ENCODE results near the gene CPNE5. TPM values are rescaled to one million over a fixed set of nuclear protein-coding genes. Genes with fewer than 3 reads are reported as not detected.

Gene CPNE5
- total and polyA plus RNA-seq, 9 of the 15 experiments (the other 6 are each of a cell fraction or from before 2014, with no cell fraction given): 0.14 to 1.0 (median 0.46) TPM; not detected in 2

DNA sequence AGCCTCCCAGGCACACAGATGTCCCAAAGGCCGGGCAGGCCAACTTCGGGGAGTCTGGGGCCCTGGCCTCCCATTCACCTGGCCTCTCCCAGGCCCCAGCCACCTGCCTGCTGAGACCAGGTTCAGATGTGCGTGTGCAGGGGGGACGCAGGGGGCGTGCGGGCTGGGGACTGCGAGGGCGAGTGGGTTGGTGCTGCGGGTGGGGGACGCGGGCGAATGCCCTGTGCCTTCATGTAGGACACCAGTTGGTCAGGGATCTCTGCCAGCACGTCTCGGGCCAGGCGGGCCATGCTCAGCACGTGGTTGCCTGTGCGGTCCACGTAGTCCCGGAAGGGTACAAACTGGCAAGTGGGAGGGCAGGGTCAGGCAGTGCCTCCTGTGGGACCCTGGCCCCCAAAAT, 97.1 kb downstream of the CPNE5 start:
- in situ Hi-C loops (cut with MboI): no loop called here
- Histone ChIP-seq H3K9me1 (ENCODE audit: control insufficient read depth, insufficient read depth, low read length) (no peaks in the 10 kb centered on the region), H3K79me2 (ENCODE audit: control insufficient read depth, insufficient read depth, low read length) (no peaks in the 10 kb centered on the region), H3K27me3 (ENCODE audit: control insufficient read depth in 2 of 2, insufficient read depth in 2 of 2, low read length in 2 of 2) (peaks cover 27 to 89% of the 10 kb centered on the region in 2 experiments; a peak in 4 of 5 replicates), H3K4me1 (replicated peaks in 1 of 2; ENCODE audit: control insufficient read depth in 2 of 2, insufficient read depth in 2 of 2, low read length in 2 of 2) (peaks cover 0 to 21% of the 10 kb centered on the region in 2 experiments; a peak in 4 of 5 replicates), H3K9ac (ENCODE audit: insufficient read depth in 1 of 2, low read depth in 2 of 2, low read length in 2 of 2) (0 out of 4 replicates have a peak overlapping the region, but pooled peaks of 1 of the 2 experiments have one; percentile 16), H2AFZ (ENCODE audit: low read depth, low read length) (no peak overlapping the region), H3K36me3 (ENCODE audit: control insufficient read depth, insufficient read depth, low read length) (no peaks in the 10 kb centered on the region), H3K4me2 (ENCODE audit: insufficient read depth, low read length) (no peak overlapping the region), H3K27ac (ENCODE audit: extremely low read depth, low read depth, low read length) (no peak overlapping the region), H3K9me3 (replicated peaks; ENCODE audit: control insufficient read depth, insufficient read depth, low read depth, low read length) (no peaks in the 10 kb centered on the region), H3K4me3 (no peak overlapping the region), H4K20me1 (replicated peaks; ENCODE audit: control insufficient read depth, insufficient read depth, low read length) (peaks cover 10% of the 10 kb centered on the region)
- BruUV-seq (replicated peaks): no TSS peak
- ChIA-PET CTCF (ENCODE audit: low intra/inter-chr PET ratio) (no interaction called here), POLR2A (no interaction called here)
- intact Hi-C loops (cut with micrococcal nuclease): no loop called here
- no peak for ATAC-seq
- no peak for FAIRE-seq
- WGBS (ENCODE audit: insufficient coverage, low coverage, missing lambda C conversion rate): 10% methylated on average over 19 of the region's 19 CpGs
- no peak for DNase-seq (ENCODE audit: extremely low read depth in 1 of 4, low spot score in 3 of 4)
- TF ChIP-seq SRF (CRISPR knock-in tag; IDR thresholded peaks at IDR 0.05) (no peak), POLR2AphosphoS2 (IDR thresholded peaks at IDR 0.05; ENCODE audit: low read length) (no peak), HMG20B (CRISPR knock-in tag; IDR thresholded peaks at IDR 0.05) (no peak), ATF7 (IDR thresholded peaks at IDR 0.05) (no peak), BHLHE40 (IDR thresholded peaks at IDR 0.05; ENCODE audit: low read length) (no peak), HNRNPH1 (optimal IDR thresholded peaks at IDR 0.05; ENCODE audit: low read depth, low read length) (no peak), NFRKB (IDR thresholded peaks at IDR 0.05; ENCODE audit: low read depth) (no peak), MCM5 (IDR thresholded peaks at IDR 0.05; ENCODE audit: low read depth) (no peak), ILF3 (IDR thresholded peaks at IDR 0.05; ENCODE audit: borderline replicate concordance) (no peak), RHOXF2B (CRISPR knock-in tag; conservative IDR thresholded peaks at IDR 0.05) (no peak), TRIM28 (IDR thresholded peaks at IDR 0.05) (no peak)
- TF ChIP-seq, protein P1, sequence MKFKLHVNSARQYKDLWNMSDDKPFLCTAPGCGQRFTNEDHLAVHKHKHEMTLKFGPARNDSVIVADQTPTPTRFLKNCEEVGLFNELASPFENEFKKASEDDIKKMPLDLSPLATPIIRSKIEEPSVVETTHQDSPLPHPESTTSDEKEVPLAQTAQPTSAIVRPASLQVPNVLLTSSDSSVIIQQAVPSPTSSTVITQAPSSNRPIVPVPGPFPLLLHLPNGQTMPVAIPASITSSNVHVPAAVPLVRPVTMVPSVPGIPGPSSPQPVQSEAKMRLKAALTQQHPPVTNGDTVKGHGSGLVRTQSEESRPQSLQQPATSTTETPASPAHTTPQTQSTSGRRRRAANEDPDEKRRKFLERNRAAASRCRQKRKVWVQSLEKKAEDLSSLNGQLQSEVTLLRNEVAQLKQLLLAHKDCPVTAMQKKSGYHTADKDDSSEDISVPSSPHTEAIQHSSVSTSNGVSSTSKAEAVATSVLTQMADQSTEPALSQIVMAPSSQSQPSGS (CRISPR knock-in tag; IDR thresholded peaks at IDR 0.05): no peak
- TF ChIP-seq, protein P2, sequence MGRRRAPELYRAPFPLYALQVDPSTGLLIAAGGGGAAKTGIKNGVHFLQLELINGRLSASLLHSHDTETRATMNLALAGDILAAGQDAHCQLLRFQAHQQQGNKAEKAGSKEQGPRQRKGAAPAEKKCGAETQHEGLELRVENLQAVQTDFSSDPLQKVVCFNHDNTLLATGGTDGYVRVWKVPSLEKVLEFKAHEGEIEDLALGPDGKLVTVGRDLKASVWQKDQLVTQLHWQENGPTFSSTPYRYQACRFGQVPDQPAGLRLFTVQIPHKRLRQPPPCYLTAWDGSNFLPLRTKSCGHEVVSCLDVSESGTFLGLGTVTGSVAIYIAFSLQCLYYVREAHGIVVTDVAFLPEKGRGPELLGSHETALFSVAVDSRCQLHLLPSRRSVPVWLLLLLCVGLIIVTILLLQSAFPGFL (CRISPR knock-in tag; IDR thresholded peaks at IDR 0.05): no peak
- TF ChIP-seq, protein P3, sequence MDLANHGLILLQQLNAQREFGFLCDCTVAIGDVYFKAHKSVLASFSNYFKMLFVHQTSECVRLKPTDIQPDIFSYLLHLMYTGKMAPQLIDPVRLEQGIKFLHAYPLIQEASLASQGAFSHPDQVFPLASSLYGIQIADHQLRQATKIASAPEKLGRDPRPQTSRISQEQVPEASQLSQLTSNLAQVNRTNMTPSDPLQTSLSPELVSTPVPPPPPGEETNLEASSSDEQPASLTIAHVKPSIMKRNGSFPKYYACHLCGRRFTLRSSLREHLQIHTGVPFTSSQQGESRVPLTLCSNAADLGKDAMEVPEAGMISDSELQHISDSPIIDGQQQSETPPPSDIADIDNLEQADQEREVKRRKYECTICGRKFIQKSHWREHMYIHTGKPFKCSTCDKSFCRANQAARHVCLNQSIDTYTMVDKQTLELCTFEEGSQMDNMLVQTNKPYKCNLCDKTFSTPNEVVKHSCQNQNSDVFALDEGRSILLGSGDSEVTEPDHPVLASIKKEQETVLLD (IDR thresholded peaks at IDR 0.05): no peak
- TF ChIP-seq, protein P4, sequence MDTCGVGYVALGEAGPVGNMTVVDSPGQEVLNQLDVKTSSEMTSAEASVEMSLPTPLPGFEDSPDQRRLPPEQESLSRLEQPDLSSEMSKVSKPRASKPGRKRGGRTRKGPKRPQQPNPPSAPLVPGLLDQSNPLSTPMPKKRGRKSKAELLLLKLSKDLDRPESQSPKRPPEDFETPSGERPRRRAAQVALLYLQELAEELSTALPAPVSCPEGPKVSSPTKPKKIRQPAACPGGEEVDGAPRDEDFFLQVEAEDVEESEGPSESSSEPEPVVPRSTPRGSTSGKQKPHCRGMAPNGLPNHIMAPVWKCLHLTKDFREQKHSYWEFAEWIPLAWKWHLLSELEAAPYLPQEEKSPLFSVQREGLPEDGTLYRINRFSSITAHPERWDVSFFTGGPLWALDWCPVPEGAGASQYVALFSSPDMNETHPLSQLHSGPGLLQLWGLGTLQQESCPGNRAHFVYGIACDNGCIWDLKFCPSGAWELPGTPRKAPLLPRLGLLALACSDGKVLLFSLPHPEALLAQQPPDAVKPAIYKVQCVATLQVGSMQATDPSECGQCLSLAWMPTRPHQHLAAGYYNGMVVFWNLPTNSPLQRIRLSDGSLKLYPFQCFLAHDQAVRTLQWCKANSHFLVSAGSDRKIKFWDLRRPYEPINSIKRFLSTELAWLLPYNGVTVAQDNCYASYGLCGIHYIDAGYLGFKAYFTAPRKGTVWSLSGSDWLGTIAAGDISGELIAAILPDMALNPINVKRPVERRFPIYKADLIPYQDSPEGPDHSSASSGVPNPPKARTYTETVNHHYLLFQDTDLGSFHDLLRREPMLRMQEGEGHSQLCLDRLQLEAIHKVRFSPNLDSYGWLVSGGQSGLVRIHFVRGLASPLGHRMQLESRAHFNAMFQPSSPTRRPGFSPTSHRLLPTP (IDR thresholded peaks at IDR 0.05; ENCODE audit: borderline replicate concordance, extremely low read depth, insufficient read length): no peak
